Gastrocnemius medialis (tissue), 4 donors: Measurements from ENCODE around the gene DDX31. TPM values are rescaled to one million over a fixed set of nuclear protein-coding genes. Genes with fewer than 3 reads are reported as not detected.
"Not testable (repeated sequence)": the region's sequence is repeated elsewhere in the genome, so short reads cannot be mapped to it uniquely, and the experiment has no call there.

Source experiments
- ATAC-seq, 2 donors: fragments of 150-250 bp; one replicate each; pipeline ENCODE4 v1.9.1; 2016
- DNase-seq, 2 donors: peaks; one replicate each; pipeline ENCODE4 v3.0.0-alpha.2; 2019
- H3K27ac ChIP-seq, 4 donors: fragments of 200-600 bp; sonication (generic); 1 replicate in 1 of 4; 2 replicates in 3 of 4; pipeline ENCODE4 v1.5.1; 2016 to 2018; ENCODE audit warnings: mild to moderate bottlenecking in 2 of 4, moderate library complexity in 1 of 4
- H3K27me3 ChIP-seq, 3 donors: fragments of 200-600 bp; sonication (generic) in 2 of 3; 1 replicate in 1 of 3; 2 replicates in 2 of 3; pipeline versions ENCODE4 v1.5.1 to v1.6.0; 2016 to 2019; ENCODE audit warnings: mild to moderate bottlenecking in 1 of 3, moderate library complexity in 1 of 3
- H3K36me3 ChIP-seq, 2 donors: fragments of 200-600 bp; sonication (generic) in 1 of 2; one replicate each; pipeline ENCODE4 v1.5.1; 2017 to 2018
- H3K4me1 ChIP-seq, 2 donors: fragments of 200-600 bp; sonication (generic) in 1 of 2; one replicate each; pipeline ENCODE4 v1.5.1; 2016 to 2017; ENCODE audit warnings: mild to moderate bottlenecking in 2 of 2
- H3K4me3 ChIP-seq, 4 donors: fragments of 200-600 bp; sonication (generic) in 3 of 4; 1 replicate in 1 of 4; 2 replicates in 3 of 4; pipeline ENCODE4 v1.5.1; 2016 to 2019; ENCODE audit warnings: mild to moderate bottlenecking in 2 of 4
- H3K9me3 ChIP-seq, 3 donors: fragments of 200-600 bp; sonication (generic) in 2 of 3; 1 replicate in 1 of 3; 2 replicates in 2 of 3; pipeline ENCODE4 v1.5.1; 2016 to 2019
- POLR2A ChIP-seq, 2 donors: fragments of 450-650 bp; IDR thresholded peaks; one replicate each; pipeline ENCODE4 v1.6.1; 2017; ENCODE audit warnings: antibody characterized with exemption in 2 of 2, mild to moderate bottlenecking in 2 of 2, moderate library complexity in 2 of 2
- in situ Hi-C, 4 donors: fragments of 200-750 bp; cut with MboI; loops; one replicate each; pipeline versions ENCODE4 v1.15.0 to v1.8.0; 2017; ENCODE audit warnings: low sequenced_read_pairs in 4 of 4
- intact Hi-C: fragments of 100-400 bp; cut with DNase I; formaldehyde crosslinking; loops from one replicate; pipeline ENCODE4 v1.15.1; 2023; ENCODE audit warnings: low total_unique reads
- total RNA-seq, 4 donors: library from RNA; depleted of rRNA; stranded (reverse); fragments of >200 nt; gene quantifications; one replicate each; pipeline versions ENCODE4 v1.1.0 to v1.2.3, GENCODE V29; 2016
- TF ChIP-seq, protein P1 (sequence below), 5 experiments: fragments of 450-650 bp in 3 of 5; fragments of 200-600 bp in 2 of 5; sonication (generic) in 2 of 5; IDR thresholded peaks in 4 of 5; conservative IDR thresholded peaks in 1 of 5; 1 replicate in 4 of 5; 2 replicates in 1 of 5; pipeline ENCODE4 v1.5.1; 2016 to 2019; ENCODE audit warnings: antibody characterized with exemption in 5 of 5, mild to moderate bottlenecking in 3 of 5, moderate library complexity in 3 of 5

Gene DDX31
- total RNA-seq: 1 to 10 TPM; 5.4 to 8.8 (median 6.4) TPM

- H3K9me3 ChIP-seq: no peaks in the 10 kb centered on the region
- H3K4me3 ChIP-seq: peak within 1 kb of the TSS; percentile 89 to 99 (median 97)
- TF ChIP-seq, protein P1, sequence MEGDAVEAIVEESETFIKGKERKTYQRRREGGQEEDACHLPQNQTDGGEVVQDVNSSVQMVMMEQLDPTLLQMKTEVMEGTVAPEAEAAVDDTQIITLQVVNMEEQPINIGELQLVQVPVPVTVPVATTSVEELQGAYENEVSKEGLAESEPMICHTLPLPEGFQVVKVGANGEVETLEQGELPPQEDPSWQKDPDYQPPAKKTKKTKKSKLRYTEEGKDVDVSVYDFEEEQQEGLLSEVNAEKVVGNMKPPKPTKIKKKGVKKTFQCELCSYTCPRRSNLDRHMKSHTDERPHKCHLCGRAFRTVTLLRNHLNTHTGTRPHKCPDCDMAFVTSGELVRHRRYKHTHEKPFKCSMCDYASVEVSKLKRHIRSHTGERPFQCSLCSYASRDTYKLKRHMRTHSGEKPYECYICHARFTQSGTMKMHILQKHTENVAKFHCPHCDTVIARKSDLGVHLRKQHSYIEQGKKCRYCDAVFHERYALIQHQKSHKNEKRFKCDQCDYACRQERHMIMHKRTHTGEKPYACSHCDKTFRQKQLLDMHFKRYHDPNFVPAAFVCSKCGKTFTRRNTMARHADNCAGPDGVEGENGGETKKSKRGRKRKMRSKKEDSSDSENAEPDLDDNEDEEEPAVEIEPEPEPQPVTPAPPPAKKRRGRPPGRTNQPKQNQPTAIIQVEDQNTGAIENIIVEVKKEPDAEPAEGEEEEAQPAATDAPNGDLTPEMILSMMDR (IDR thresholded peaks at IDR 0.05 in 4 of 5, conservative IDR thresholded peaks at IDR 0.05 in 1 of 5): no peak
- peak; percentile 74 to 77 for TF ChIP-seq POLR2A (IDR thresholded peaks at IDR 0.05)
- in situ Hi-C loops: no loop called here
- intact Hi-C loops: loop anchor here (5.0 kb wide), 1 partner anchor 747 kb away; the partner anchor contains the start of gene REXO4
- no peaks in the 10 kb centered on the region for H3K36me3 ChIP-seq
- ATAC-seq: peak; percentile 89 to 94
- H3K27me3 ChIP-seq: no peaks in the 10 kb centered on the region
- H3K4me1 ChIP-seq: peaks cover 18 to 35% of the 10 kb centered on the region in 2 donors
- H3K27ac ChIP-seq: peak within 1 kb of the TSS; percentile 93 to 98 (median 96)
- peak; percentile 70 to 78 for DNase-seq
These were observed at the start of gene DDX31 for GRCh38 chr9:132669698-132670456. DDX31 (minus strand) TSS chr9:132669983; CDS start chr9:132669934, 49 bp downstream.

GRCh38 chr9:132718381-132718928 lies 48.7 kb upstream of the DDX31 start:
- DNase-seq, H3K4me3 ChIP-seq, intact Hi-C loops, in situ Hi-C loops, H3K9me3 ChIP-seq, ATAC-seq, H3K27ac ChIP-seq, H3K36me3 ChIP-seq, H3K4me1 ChIP-seq: not testable (repeated sequence)
- H3K27me3 ChIP-seq: peaks cover 0 to 19% (median 15%) of the 10 kb centered on the region in 3 donors

DNA sequence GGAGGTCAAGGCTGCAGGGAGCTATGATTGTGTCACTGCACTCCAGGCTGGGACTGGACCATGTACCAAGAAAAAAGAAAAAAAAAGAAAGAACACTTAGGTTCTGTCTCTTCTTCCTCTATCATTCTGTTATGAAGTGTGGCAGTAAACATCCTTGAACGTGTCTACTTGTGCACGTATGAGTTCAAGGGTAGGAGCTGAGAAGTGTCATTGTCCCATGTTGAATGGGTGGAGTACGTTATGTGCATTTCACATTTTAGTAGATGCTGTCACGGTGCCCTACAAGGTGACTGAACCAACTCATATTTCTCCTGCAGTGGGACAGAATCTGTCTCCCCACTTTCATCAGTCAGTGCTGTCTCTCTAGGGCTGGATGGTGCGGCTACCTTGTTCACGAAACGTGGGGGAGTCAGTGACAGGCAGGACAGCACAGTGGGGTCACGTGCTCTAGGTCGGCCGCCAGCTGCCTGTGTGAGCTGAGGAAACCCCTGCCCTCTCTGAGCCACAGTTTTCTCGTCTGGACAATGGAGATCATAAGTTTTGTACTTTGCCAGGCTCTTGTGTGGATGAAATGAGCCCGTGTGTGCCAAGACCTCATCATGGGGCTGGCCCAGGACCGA lies 47.7 kb upstream of the DDX31 start:
- no peak for ATAC-seq
- H3K4me3 ChIP-seq: no peak overlapping the region
- no peaks in the 10 kb centered on the region for H3K4me1 ChIP-seq
- H3K27me3 ChIP-seq: peaks cover 0 to 18% (median 15%) of the 10 kb centered on the region in 3 donors
- H3K36me3 ChIP-seq: no peaks in the 10 kb centered on the region
- no peak for DNase-seq
- TF ChIP-seq, protein P1 (IDR thresholded peaks at IDR 0.05 in 4 of 5, conservative IDR thresholded peaks at IDR 0.05 in 1 of 5): no peak
- no peak for TF ChIP-seq POLR2A (IDR thresholded peaks at IDR 0.05)
- in situ Hi-C loops: no loop called here
- no peaks in the 10 kb centered on the region for H3K9me3 ChIP-seq
- intact Hi-C loops: no loop called here
- no peak overlapping the region for H3K27ac ChIP-seq

- H3K27ac ChIP-seq: no peak overlapping the region
- in situ Hi-C loops (no loop called here), intact Hi-C loops (no loop called here)
- TF ChIP-seq, protein P1 (IDR thresholded peaks at IDR 0.05 in 4 of 5, conservative IDR thresholded peaks at IDR 0.05 in 1 of 5): no peak
- no peak for TF ChIP-seq POLR2A (IDR thresholded peaks at IDR 0.05)
- H3K27me3 ChIP-seq: peaks cover 0 to 15% (median 15%) of the 10 kb centered on the region in 3 donors
- DNase-seq (no peak), ATAC-seq (no peak)
- no peaks in the 10 kb centered on the region for H3K36me3 ChIP-seq
- no peaks in the 10 kb centered on the region for H3K4me1 ChIP-seq
- no peak overlapping the region for H3K4me3 ChIP-seq
- H3K9me3 ChIP-seq: no peaks in the 10 kb centered on the region
These were observed 46.2 kb upstream of the DDX31 start for GRCh38 chr9:132716007-132716406.

DNA sequence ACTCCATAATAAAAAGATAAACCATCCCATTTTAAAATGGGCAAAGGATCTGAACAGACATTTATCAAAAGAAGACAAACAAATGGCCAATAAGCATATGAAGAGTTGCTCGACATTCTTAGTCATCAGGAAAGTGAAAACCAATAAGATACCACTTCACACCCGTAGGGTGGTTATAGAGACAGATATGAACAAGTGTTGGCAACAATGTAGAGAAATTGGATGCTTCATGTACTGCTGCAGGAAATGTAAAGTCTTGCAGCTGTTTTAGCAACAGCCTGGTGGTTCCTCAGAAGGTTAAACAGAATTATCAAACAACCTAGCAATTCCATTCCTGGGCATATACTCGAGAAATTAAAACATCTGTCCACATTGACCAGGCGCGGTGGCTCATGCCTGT lies 43.0 kb upstream of the DDX31 start:
- no peak for ATAC-seq
- Histone ChIP-seq H3K4me1 (no peaks in the 10 kb centered on the region), H3K27ac (no peak overlapping the region), H3K9me3 (no peaks in the 10 kb centered on the region), H3K36me3 (no peaks in the 10 kb centered on the region), H3K4me3 (no peak overlapping the region), H3K27me3 (peaks cover 0 to 9% (median 4%) of the 10 kb centered on the region in 3 donors)
- in situ Hi-C loops (no loop called here), intact Hi-C loops (no loop called here)
- DNase-seq: no peak
- TF ChIP-seq, protein P1 (IDR thresholded peaks at IDR 0.05 in 4 of 5, conservative IDR thresholded peaks at IDR 0.05 in 1 of 5): no peak
- no peak for TF ChIP-seq POLR2A (IDR thresholded peaks at IDR 0.05)
